HG03520 (cell line): ENCODE measurements around the gene ATP5F1B.
"Not testable (repeated sequence)": the region's sequence is repeated elsewhere in the genome, so short reads cannot be mapped to it uniquely, and the experiment has no call there.

Experiments used
- ATAC-seq: cut with Tn5 transposase; IDR thresholded peaks from one replicate; pipeline ENCODE4 v1.9.1; 2021; ENCODE audit warnings: mild to moderate bottlenecking, moderate library complexity; ENCODE audit not compliant: unreplicated experiment

The ATP5F1B gene

DNA sequence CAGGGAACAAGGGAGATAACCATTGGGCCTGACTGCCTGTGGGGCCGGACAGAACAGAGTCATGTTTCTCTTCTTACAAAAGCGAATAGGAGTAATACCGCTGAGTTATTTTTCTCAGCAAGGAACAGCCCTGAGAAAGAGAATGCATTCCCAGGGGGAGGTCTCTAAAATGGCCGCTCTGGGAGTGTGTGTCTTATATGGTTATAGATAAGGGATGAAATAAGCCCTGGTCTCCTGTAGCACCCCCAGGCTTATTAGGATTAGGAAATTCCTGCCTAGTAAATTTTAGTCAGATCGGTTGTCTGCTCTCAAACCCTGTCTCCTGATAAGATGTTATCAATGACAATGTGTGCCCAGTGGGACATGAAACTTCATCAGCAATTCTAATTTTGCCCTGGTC is 8.0 kb upstream of the ATP5F1B start:
- ATAC-seq, result not testable (repeated sequence)

- not testable (repeated sequence) for ATAC-seq
Measured at GRCh38 chr12:56648023-56648422, 2.2 kb upstream of the ATP5F1B start.

GRCh38 chr12:56645201-56645716 is 525 bp downstream of the ATP5F1B start:
- ATAC-seq, result no peak

- no peak for ATAC-seq
Measured at GRCh38 chr12:56644654-56645053, 1.1 kb downstream of the ATP5F1B start.

DNA sequence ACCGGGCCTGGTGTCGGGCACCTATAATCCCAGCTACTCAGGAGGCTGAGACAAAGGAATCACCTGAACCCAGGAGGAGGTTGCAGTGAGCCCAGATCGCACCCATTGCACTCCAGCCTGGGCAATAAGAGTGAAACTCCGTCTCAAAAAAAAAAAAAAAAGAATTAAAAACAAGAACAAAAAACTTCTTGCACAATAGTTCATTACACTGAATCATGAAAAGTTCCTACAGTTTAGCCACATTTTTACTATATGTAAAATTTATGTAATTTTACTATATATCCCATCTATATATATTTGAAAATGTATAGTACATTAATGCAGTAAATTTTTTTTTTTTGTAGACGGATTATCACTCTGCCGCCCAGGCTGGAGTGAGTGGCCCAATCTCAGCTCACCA is 4.6 kb downstream of the ATP5F1B start:
- ATAC-seq, result no peak

GRCh38 chr12:56637621-56638020 is 8.2 kb downstream of the ATP5F1B start:
- ATAC-seq, result no peak

DNA sequence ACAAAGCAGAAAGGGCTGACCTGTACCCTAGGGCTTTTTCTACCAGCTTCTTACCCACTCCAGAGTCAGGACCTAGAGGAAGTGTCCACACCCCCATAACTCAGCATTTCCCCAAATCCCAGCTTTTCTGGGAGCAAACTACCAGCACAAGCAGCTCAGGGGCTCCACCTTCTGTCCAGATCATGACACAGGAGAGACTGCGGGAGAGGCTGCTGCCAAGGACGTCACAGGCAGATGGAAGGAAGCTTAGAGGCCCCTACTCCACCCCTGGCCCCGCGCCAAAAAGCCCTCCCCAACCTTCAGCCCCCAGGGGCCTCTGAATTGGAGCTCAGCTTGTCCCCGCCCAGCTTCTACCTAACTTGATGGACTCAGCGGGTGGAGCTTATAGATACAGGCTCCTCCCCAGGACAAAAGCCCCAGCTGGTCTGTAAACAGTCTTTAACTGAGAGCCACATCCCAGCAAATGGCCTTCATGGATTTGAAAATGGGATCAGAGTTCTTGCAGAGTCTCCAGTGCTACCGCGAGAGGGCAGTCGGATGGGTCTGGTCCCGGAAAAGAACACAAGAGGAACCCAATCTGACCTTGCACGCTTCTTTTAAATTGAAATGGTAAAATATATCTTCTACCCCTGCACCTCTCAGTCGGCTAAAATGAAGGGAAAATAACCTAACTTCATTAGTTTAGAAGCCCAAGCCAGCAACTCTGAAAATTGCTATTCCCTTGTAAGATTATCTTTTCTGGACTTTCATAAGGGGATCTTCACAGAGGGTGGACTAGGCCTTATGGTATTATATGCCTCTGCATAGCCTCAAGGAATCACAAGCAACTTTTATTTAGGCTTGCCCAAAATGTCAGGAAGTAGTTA is 8.9 kb downstream of the ATP5F1B start:
- peak; percentile 46 for ATAC-seq

GRCh38 chr12:56635806-56636674 is 9.7 kb downstream of the ATP5F1B start:
- ATAC-seq, result peak; percentile 34

- no peak for ATAC-seq
Measured at GRCh38 chr12:56634837-56635791, 10.7 kb downstream of the ATP5F1B start.

- ATAC-seq, result no peak
Measured at GRCh38 chr12:56634242-56634836, 11.4 kb downstream of the ATP5F1B start.

GRCh38 chr12:56633468-56634241 is 12.1 kb downstream of the ATP5F1B start:
- no peak for ATAC-seq

DNA sequence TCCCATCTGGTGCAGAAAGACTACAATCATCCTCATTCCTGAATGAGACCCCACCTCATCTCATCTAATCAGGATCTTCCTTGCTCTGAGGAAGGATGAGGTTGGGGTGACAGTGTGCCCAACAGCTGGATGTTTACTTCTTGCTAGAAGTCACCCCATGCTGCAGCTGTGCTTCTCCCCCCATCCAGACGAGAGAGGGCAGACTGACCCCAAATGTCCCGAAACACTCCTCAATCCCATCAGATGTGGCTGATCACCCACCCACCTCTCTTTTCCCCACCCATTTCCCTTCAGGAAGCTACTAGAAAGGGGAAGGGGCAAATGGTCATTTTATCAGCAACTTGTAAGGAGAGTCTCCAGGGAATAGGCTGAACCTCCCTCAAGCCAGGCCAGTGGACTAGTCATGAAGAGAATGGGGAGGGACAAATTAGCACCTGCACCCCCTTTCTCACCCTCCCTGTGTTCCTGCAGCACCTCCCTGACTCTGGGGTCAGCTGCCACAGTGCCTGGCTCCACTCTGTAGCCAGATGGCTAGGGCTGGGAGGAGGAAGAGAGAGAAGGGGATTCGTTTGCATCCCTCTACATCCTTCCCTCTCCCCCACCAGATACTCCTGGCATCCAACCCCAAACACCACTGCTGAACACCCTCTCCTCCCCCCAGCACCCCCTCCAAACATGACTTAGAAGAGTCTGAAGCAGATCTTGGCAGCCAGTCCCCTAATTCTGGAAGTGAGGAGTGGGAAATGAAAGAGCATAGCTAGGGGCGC is 12.9 kb downstream of the ATP5F1B start:
- no peak for ATAC-seq

GRCh38 chr12:56631790-56632700 is 13.7 kb downstream of the ATP5F1B start:
- ATAC-seq, result no peak

DNA sequence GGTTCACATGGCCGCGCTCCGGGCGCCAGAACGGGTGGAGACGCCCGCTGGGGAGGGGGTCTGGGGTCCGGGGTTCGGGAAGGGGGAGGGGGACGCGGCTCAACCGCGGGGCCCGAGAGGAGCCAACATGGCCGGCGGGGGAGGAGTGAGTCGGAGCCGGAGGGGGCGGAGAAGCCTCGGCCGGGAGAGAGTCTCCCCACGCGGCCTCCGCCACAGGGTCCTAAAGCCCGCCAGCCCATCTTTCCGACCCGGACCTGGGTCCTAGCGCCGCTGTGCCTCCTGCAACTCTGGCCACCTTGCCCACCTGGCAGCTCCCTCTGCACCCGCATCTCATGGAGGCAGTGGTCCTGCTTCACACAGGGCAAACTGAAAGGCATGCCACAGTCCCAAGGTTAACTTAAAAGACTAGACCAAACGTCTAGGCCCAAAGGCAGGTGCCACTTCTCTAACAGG is 15.6 kb downstream of the ATP5F1B start, which contains the start of gene BAZ2A:
TSS of gene BAZ2A (minus strand) at position 147 of the 453 bp plus-strand sequence. CDS start 12,796 bp downstream, outside the sequence.
- ATAC-seq, result peak; percentile 53

GRCh38 chr12:56629459-56630179 is 16.2 kb downstream of the ATP5F1B start:
- ATAC-seq, result no peak

GRCh38 chr12:56628671-56629458 is 16.9 kb downstream of the ATP5F1B start:
- ATAC-seq, result no peak
